H1 (cell line): ENCODE measurements around the gene COQ8A. TPM values are rescaled to one million over a fixed set of nuclear protein-coding genes. Genes with fewer than 3 reads are reported as not detected.

Source experiments
- CTCF ChIA-PET: fragments of 300-600 bp; sonication (Branson Sonifier 250); formaldehyde crosslinking; loops from one replicate; lab custom pipeline; 2021; ENCODE audit not compliant: partially characterized antibody; lab: Charles Lee
- POLR2A ChIA-PET: fragments of 300-600 bp; sonication (Branson Sonifier 250); formaldehyde crosslinking; loops from one replicate; lab custom pipeline; 2021; ENCODE audit warnings: inconsistent platforms; ENCODE audit not compliant: partially characterized antibody; lab: Charles Lee
- DNase-seq, 2 experiments: peaks; one replicate each; pipeline versions ENCODE4 v3.0.0 to v3.0.0-alpha.2; 2010 to 2022; ENCODE audit warnings: low spot score in 2 of 2, low read depth in 1 of 2, mixed read lengths in 1 of 2
- FAIRE-seq: peaks from 2 replicates; lab custom pipeline; 2011; peaks lifted over from hg19 to GRCh38; lab: Jason Lieb, UNC
- H2AFZ ChIP-seq: 2 replicates; pipeline ENCODE4 v1.8.1; 2012; ENCODE audit warnings: low read length, inconsistent platforms
- H2AK5ac ChIP-seq: 2 replicates; pipeline ENCODE4 v1.6.1; 2013; ENCODE audit warnings: low read depth, low read length
- H2BK120ac ChIP-seq: replicated peaks from 2 replicates; pipeline ENCODE3; 2013; ENCODE audit warnings: low read depth, low read length, inconsistent platforms
- H2BK12ac ChIP-seq: 2 replicates; pipeline ENCODE4 v1.6.1; 2013; ENCODE audit warnings: low read depth, low read length
- H2BK15ac ChIP-seq: 2 replicates; pipeline ENCODE4 v1.6.1; 2013; ENCODE audit warnings: low read length
- H2BK20ac ChIP-seq: 2 replicates; pipeline ENCODE4 v1.6.1; 2013; ENCODE audit warnings: low read length
- H2BK5ac ChIP-seq: 2 replicates; pipeline ENCODE4 v1.6.1; 2013; ENCODE audit warnings: low read depth, low read length
- H3K14ac ChIP-seq: 2 replicates; pipeline ENCODE4 v1.6.1; 2013; ENCODE audit warnings: inconsistent platforms; ENCODE audit not compliant: insufficient read length
- H3K18ac ChIP-seq: 2 replicates; pipeline ENCODE4 v1.6.1; 2013; ENCODE audit warnings: low read length; ENCODE audit errors: extremely low read depth
- H3K23ac ChIP-seq: 2 replicates; pipeline ENCODE4 v1.6.1; 2013; ENCODE audit warnings: inconsistent platforms; ENCODE audit not compliant: insufficient read length
- H3K23me2 ChIP-seq: 2 replicates; pipeline ENCODE4 v1.6.1; 2013; ENCODE audit warnings: low read depth, low read length
- H3K27ac ChIP-seq: 2 replicates; pipeline ENCODE4 v1.6.1; 2011; ENCODE audit warnings: low read depth, low read length, inconsistent platforms
- H3K27me3 ChIP-seq, 4 experiments: replicated peaks in 1 of 4; 1 replicate in 1 of 4; 2 replicates in 3 of 4; pipeline versions ENCODE4 v1.6.1 to v1.8.1; 2011 to 2013; ENCODE audit warnings: low read length in 3 of 4, mild to moderate bottlenecking in 3 of 4, inconsistent platforms in 2 of 4, mixed read lengths in 2 of 4, moderate library complexity in 1 of 4; ENCODE audit not compliant: control insufficient read depth in 3 of 4, insufficient read depth in 3 of 4; ENCODE audit errors: extremely low read depth in 1 of 4
- H3K36me3 ChIP-seq, 4 experiments: 2 replicates each; pipeline versions ENCODE4 v1.6.1 to v1.8.1; 2011 to 2013; ENCODE audit warnings: mild to moderate bottlenecking in 4 of 4, low read length in 3 of 4, moderate library complexity in 2 of 4, control low read depth in 1 of 4, inconsistent platforms in 1 of 4; ENCODE audit not compliant: insufficient read depth in 4 of 4, control insufficient read depth in 2 of 4
- H3K4ac ChIP-seq: replicated peaks from 2 replicates; pipeline ENCODE3; 2013; ENCODE audit warnings: low read length, low read depth, mixed read lengths, inconsistent platforms; ENCODE audit not compliant: insufficient read length
- H3K4me1 ChIP-seq, 4 experiments: replicated peaks in 1 of 4; 1 replicate in 1 of 4; 2 replicates in 3 of 4; pipeline versions ENCODE4 v1.6.1 to v1.8.1; 2011 to 2013; ENCODE audit warnings: low read length in 3 of 4, inconsistent platforms in 2 of 4, mixed read lengths in 1 of 4; ENCODE audit not compliant: insufficient read depth in 4 of 4, control insufficient read depth in 3 of 4
- H3K4me2 ChIP-seq, 2 experiments: 2 replicates each; pipeline versions ENCODE4 v1.6.1 to v1.8.1; 2011 to 2013; ENCODE audit warnings: low read depth in 2 of 2, low read length in 2 of 2, control low read depth in 1 of 2, inconsistent platforms in 1 of 2, mild to moderate bottlenecking in 1 of 2; ENCODE audit not compliant: insufficient read depth in 1 of 2
- H3K4me3 ChIP-seq, 4 experiments: fragments of 200-600, 300-600 bp in 1 of 4; sonication (generic), shearing (Covaris generic), sonication (Bioruptor Twin) in 1 of 4; 2 replicates each; pipeline versions ENCODE4 v1.5.1 to v1.8.1; 2011 to 2016; ENCODE audit warnings: low read length in 4 of 4, low read depth in 3 of 4, control low read depth in 2 of 4, inconsistent platforms in 2 of 4, mild to moderate bottlenecking in 2 of 4, mixed read lengths in 1 of 4, moderate library complexity in 1 of 4; ENCODE audit not compliant: insufficient read depth in 2 of 4; ENCODE audit errors: extremely low read depth in 1 of 4
- H3K56ac ChIP-seq: replicated peaks from 2 replicates; pipeline ENCODE3; 2013; ENCODE audit warnings: low read depth, mild to moderate bottlenecking, mixed read lengths, low read length, inconsistent platforms; ENCODE audit not compliant: insufficient read length
- H3K79me1 ChIP-seq: 2 replicates; pipeline ENCODE4 v1.6.1; 2013; ENCODE audit warnings: low read depth, low read length, control low read depth
- H3K79me2 ChIP-seq, 2 experiments: 2 replicates each; pipeline versions ENCODE4 v1.6.1 to v1.8.1; 2012 to 2013; ENCODE audit warnings: low read length in 2 of 2, mild to moderate bottlenecking in 2 of 2, inconsistent platforms in 1 of 2; ENCODE audit not compliant: insufficient read depth in 2 of 2, control insufficient read depth in 1 of 2
- H3K9ac ChIP-seq, 4 experiments: replicated peaks in 1 of 4; 1 replicate in 1 of 4; 2 replicates in 3 of 4; pipeline versions ENCODE4 v1.6.1 to v1.8.1; 2011 to 2013; ENCODE audit warnings: low read depth in 3 of 4, low read length in 3 of 4, control low read depth in 2 of 4, mild to moderate bottlenecking in 2 of 4, moderate library complexity in 2 of 4, inconsistent platforms in 1 of 4; ENCODE audit errors: extremely low read depth in 1 of 4
- H3K9me3 ChIP-seq, 2 experiments: 2 replicates each; pipeline versions ENCODE4 v1.6.1 to v1.8.1; 2012 to 2013; ENCODE audit warnings: mild to moderate bottlenecking in 2 of 2, moderate library complexity in 2 of 2, control low read depth in 1 of 2, inconsistent platforms in 1 of 2, low read depth in 1 of 2, low read length in 1 of 2, mixed read lengths in 1 of 2; ENCODE audit not compliant: insufficient read depth in 2 of 2
- H4K20me1 ChIP-seq, 2 experiments: replicated peaks in 1 of 2; 2 replicates each; pipeline versions ENCODE3 to v1.8.1; 2011 to 2013; ENCODE audit warnings: inconsistent platforms in 2 of 2, low read length in 2 of 2, mild to moderate bottlenecking in 1 of 2; ENCODE audit not compliant: insufficient read depth in 2 of 2, control insufficient read depth in 1 of 2
- H4K5ac ChIP-seq: 2 replicates; pipeline ENCODE4 v1.6.1; 2013; ENCODE audit warnings: low read length, low read depth, mixed read lengths, inconsistent platforms; ENCODE audit not compliant: insufficient read length
- H4K8ac ChIP-seq: 2 replicates; pipeline ENCODE4 v1.8.0; 2013; ENCODE audit warnings: mild to moderate bottlenecking, moderate library complexity, low read length, inconsistent platforms; ENCODE audit not compliant: insufficient read depth; ENCODE audit errors: extremely low read depth
- H4K91ac ChIP-seq: replicated peaks from 2 replicates; pipeline ENCODE3; 2013; ENCODE audit warnings: low read length, mixed read lengths, inconsistent platforms; ENCODE audit not compliant: insufficient read length
- CHD2 ChIP-seq: IDR thresholded peaks from 2 replicates; pipeline ENCODE4 v1.6.1; 2012; ENCODE audit warnings: low read length, improper control_type of control experiment
- POU5F1 ChIP-seq: IDR thresholded peaks from 2 replicates; pipeline ENCODE4 v1.6.1; 2011; ENCODE audit warnings: low read depth, mild to moderate bottlenecking, low read length, moderate library complexity
- SIX5 ChIP-seq: IDR thresholded peaks from 2 replicates; pipeline ENCODE4 v1.6.1; 2011; ENCODE audit warnings: mild to moderate bottlenecking, low read depth, low read length
- SRF ChIP-seq: IDR thresholded peaks from 2 replicates; pipeline ENCODE4 v1.6.1; 2011; ENCODE audit warnings: mild to moderate bottlenecking, low read depth, low read length, moderate library complexity
- USF2 ChIP-seq: IDR thresholded peaks from 2 replicates; pipeline ENCODE4 v1.6.1; 2011; ENCODE audit warnings: low read length, improper control_type of control experiment
- WGBS, 2 experiments: shearing (Covaris generic) in 1 of 2; methylation state at CpG; one replicate each; pipeline versions ENCODE4 v1.1.6 to v1.1.7; 2013 to 2015; ENCODE audit warnings: low lambda C conversion rate in 2 of 2, mixed read lengths in 2 of 2, inconsistent platforms in 1 of 2, low coverage in 1 of 2, missing lambda C conversion rate in 1 of 2; ENCODE audit not compliant: insufficient replicate concordance in 2 of 2, insufficient coverage in 1 of 2, insufficient read length in 1 of 2; ENCODE audit errors: extremely low coverage in 1 of 2, missing lambda C conversion rate in 1 of 2; 5-methylcytosine and 5-hydroxymethylcytosine counted together
- polyA plus RNA-seq, 7 experiments: library from polyadenylated mRNA; depleted of rRNA in 3 of 7; stranded (reverse) in 5 of 7; unstranded in 2 of 7; fragments of >200 nt in 5 of 7; fragments of 200-250 nt in 2 of 7; gene quantifications; 1 replicate in 5 of 7; 2 replicates in 1 of 7; 4 replicates in 1 of 7; pipeline versions ENCODE4 v1.2.1 to v1.2.3, GENCODE V29; 2011 to 2013; ENCODE audit warnings: missing spikeins in 2 of 7, mixed read lengths in 2 of 7
- total RNA-seq: library from RNA; stranded (reverse); fragmentation: NEBNext Ultra II Directional; extraction: Animal tissue kit (Norgen Biotek cat#: 25700); gene quantifications from 2 replicates; pipeline ENCODE4 v1.2.1, GENCODE V29; 2021

The COQ8A gene
- total and polyA plus RNA-seq, 2 of the 8 experiments (the other 6 are each of a cell fraction or from before 2014, with no cell fraction given): 28.5 to 38.9 TPM

GRCh38 chr1:226957714-226958113, 17.6 kb downstream of the COQ8A start:
- POLR2A ChIA-PET: no interaction called here

More at GRCh38 chr1:226957714-226958113, 17.6 kb downstream of the COQ8A start:
- H2AK5ac ChIP-seq: no peak overlapping the region
- CTCF ChIA-PET: interaction anchor here (0.9 kb wide), 1 partner anchor 16 kb away, joined by 3 read pairs; no protein-coding TSS in a partner anchor
- H2BK20ac ChIP-seq: no peak overlapping the region
- H4K5ac ChIP-seq: no peak overlapping the region
- FAIRE-seq (no peak), DNase-seq (no peak)
- peaks cover 0 to 2% of the 10 kb centered on the region in 2 experiments for H4K20me1 ChIP-seq
- no peak overlapping the region for H3K4me2 ChIP-seq
- no peaks in the 10 kb centered on the region for H3K36me3 ChIP-seq
- H2BK5ac ChIP-seq: no peak overlapping the region
- no peak overlapping the region for H3K23ac ChIP-seq
- peaks cover 8 to 33% of the 10 kb centered on the region in 2 experiments for H3K79me2 ChIP-seq
- H4K91ac ChIP-seq: no peak overlapping the region
- H3K4ac ChIP-seq: no peak overlapping the region
- H3K27me3 ChIP-seq: no peaks in the 10 kb centered on the region
- no peak overlapping the region for H2BK15ac ChIP-seq
- H3K9me3 ChIP-seq: peaks cover 2 to 3% of the 10 kb centered on the region in 2 experiments; a peak in 2 of 4 replicates
- H4K8ac ChIP-seq: peak overlapping the region; percentile 62; the same call in 1 of the 2 replicates
- no peak overlapping the region for H2BK12ac ChIP-seq
- no peak overlapping the region for H2BK120ac ChIP-seq
- TF ChIP-seq USF2 (no peak), SIX5 (no peak), POU5F1 (no peak), SRF (no peak), CHD2 (no peak)
- H3K23me2 ChIP-seq: peaks cover 8% of the 10 kb centered on the region; the same call in 1 of the 2 replicates
- no peak overlapping the region for H2AFZ ChIP-seq
- 92% methylated on average over 11 of the region's 11 CpGs; no CpG with 5 or more reads in 1 of the 2 experiments for WGBS, 2 experiments
- no peaks in the 10 kb centered on the region; a peak in 1 of 7 replicates for H3K4me1 ChIP-seq
- no peak overlapping the region for H3K56ac ChIP-seq
- peaks cover 16% of the 10 kb centered on the region for H3K79me1 ChIP-seq
- no peak overlapping the region for H3K27ac ChIP-seq
- no peak overlapping the region for H3K9ac ChIP-seq
- no peak overlapping the region for H3K14ac ChIP-seq
- no peak overlapping the region for H3K4me3 ChIP-seq
- H3K18ac ChIP-seq: no peak overlapping the region
